AML-193 (cell line): ENCODE data around the gene PCF11.
A peak's percentile ranks its signal among the peaks of the same experiment; 100 is the strongest.

ENCODE experiments used
- DNase-seq, 2 experiments: peaks; one replicate each; lab custom pipeline; 2025; lab: John Stamatoyannopoulos, UW

The PCF11 gene

DNA sequence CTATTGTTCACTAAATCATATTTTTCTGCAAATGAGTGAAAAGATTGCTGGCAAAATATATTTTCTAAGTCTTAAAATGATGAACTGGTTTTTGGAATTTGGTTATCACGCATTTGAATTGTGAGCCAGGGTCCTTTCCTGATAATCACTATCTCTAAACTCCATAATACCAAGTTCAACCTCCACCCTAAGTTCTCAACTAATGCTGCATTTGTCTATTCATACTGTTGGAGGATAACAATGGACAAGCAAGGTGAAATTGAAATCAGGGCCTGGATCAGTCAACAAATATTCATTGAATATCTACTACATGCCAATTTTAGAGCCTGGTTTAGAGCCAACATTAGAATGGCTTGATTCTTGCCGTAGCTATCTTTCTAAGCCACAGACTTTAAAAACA is 4.7 kb upstream of the PCF11 start:
- no peak for DNase-seq

DNA sequence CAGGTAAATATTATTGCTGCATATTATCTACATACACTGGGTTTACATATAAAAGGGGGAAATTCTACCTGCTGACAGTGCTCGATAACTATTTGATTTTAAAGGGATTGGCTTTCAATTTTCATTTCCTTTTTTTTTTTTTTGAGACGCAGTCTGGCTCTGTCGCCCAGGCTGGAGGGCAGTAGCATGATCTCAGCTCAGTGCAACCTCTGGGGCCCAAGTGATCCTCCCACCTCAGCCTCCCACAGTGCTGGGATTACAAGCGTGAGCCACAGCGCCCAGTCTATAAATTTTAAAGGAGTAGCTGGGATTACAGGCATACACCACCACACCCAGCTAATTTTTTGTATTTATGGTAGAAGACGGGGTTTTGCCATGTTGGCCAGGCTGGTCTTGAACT is 3.2 kb upstream of the PCF11 start:
- DNase-seq = no peak

DNA sequence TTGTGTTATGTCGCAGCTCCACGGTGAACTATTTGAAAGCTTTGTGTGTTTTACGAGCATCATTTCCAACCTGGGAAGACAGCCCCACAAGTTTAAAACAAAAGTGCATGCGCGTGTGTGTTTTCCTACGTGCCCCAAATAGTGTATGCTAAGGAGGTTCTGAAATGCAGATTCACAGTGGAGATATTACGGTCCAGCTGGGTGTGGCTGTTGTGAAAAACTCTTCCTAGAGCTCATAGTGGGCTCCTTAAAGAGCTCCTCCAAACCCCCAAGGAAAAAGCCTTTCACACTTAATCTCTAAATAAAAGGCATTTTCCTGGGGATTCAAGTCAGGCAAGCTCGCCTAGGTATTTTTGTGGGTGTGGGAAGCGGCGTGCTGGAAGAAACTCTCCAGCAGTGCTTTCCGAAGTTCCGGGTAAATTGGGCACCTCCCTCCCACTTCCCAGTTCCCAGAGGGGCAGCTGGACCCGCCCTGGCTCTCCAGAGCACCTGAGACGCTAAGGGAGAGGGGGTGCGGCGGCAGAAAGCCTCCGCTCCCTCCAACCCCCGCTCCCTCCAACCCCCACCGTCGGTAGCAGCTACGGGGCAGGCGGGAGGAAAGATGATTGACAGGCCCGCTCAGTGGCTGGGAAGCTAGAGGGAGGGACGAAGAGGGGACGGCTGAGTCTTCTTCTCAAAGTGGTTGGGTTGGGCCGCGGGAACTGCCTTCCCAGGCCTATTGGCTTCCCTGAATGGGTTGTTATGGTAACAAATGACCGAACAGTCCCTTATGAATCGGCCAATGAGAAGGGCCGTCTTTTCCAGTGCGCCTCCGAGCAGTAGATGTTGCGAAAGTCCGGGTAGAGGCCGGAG is 561 bp upstream of the PCF11 start:
- peak; percentile 99 for DNase-seq

DNA sequence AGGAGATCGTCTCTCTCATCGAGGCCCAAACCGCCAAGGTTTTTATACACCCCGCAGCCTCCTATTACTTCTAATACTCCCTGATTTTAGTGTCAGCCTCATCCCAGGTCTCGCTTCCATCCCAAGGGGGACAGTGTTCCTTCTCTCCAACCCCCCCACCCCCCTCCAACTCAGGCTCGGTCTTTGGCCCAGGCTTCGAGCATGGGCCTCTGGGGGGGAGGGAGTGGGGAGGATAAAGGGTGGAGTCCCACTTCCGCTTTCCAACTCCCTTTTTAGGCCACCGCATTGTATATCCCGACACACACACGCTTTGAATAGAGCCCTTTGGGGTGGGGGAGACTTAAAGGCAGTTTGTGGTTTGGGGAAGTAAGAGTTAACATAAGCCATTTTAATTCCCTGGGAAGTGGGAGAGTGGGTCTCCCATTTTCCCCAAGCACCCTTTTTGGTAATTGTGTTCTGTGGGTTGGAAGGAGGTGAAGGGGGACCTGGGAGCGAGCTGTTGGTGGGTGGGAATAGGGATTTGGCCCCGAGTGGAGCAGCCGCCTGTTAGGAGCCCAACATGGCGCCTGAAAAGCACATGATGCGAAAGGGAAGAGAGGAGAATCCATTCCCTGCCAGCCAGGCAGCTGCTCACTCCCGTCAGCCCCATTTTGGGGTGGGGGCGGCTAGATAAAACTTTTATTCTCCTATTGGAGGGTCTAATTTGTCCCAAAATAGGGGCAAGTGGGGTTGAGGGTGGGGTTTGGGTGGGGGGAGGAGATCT is 844 bp downstream of the PCF11 start:
- DNase-seq = peak; percentile 52 to 67

DNA sequence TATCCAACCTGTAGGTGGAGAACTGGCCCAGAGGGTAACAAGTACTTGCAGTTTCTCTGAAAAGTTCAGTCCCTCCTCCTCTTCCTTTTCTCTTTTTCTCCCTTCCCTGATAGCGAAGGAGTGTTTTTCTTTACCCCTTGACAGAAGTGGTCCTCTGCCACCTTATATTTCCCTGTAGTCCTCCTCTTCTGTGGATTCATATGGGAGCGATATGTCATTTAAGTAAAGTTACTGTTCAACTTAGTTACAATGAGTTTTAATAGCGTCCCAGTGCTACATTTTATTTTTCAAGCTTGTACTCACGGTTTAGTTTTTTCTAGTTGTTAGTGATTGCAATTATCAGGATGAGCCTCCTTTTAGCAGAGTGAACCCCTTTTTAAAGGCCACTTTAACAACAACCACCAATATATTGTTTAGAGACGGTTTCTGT is 1.4 kb downstream of the PCF11 start:
- peak in 1 of 2 experiments; percentile 58 for DNase-seq

DNA sequence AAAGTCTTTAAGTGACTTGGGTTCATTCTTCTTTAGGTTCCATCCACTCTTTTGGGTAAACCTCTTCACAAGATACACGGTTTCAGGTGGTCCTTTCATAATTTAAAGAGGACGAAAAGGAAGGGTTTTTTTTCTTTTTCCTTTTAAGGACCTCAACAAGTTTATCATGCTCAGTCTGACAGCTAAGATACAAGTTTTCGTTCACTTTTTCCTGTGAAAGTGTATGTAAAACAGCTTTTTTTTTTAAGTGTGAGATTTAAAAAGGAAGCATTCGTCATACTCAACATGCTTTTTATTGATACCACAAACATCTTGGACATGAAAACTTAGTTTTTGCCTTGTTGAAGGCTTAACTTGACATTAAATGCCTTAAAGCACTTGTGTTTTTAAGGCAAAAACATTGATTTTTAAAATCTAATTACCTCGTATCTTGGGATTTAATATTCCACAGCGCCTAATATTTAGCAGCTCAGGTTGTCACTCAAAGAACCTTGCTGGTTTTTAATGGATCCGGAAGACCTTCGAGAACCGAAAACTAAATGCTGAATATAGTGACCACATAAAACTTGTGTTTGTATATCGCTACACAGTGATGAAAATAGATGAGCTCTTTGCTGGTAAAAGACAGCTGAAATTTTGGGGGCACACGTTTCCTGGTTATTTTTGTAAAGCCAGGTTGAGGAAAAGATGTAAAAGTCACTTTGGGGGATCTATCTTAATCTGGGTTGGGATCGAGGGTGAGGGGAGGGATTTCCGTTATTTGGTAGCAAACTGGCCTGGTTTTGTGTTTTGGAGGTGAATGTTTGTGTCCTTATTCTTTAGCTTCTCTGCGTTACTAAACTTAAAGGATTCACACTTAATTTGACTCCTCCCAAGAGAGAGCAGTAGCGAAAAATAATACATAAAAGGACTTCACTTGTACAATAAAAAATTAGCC is 2.3 kb downstream of the PCF11 start:
- DNase-seq = no peak

DNA sequence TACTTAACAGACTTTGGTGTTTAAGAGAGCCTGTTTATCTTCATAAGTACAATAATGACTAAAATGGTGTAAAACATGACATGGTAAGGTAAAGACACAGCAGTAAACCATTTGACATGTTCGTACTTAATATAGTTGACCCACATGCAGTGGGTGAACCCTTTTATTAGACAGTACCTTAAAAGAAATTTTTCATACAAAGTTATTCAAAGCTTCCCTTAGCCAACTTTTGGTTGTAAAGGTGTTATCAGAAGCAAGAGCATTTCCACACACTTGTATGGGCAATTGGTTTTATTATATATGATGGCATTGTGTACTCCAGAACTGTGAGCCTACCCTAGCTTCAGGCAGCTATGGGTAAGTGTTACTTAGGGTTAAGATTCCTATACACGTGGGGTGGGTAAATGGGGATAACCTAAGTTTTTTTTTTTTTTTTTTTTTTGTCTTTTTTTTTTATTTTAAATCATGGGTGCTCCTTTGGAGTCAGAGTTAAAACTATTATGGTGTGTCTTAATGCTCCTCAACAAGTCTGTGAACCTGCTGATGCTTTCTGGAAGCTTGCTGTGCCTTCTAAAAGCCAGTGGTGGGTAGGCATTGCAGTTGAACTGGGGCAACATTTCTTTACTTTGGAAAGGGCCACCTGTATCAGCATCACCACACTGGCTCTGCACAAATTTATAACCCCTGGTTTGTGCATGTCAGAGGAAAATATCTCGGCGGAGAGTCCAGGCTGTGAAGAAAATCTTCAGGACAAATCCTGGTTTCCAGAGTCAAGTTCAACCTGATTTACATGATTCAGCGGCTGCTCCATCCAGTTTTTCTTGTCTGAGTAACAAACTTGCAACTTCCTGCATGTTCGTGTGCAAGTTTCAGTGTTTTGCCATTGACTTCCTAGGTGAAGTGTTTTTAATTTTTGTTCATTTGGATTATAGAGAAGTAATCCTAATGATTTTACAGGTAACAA is 3.3 kb downstream of the PCF11 start:
- DNase-seq = no peak

DNA sequence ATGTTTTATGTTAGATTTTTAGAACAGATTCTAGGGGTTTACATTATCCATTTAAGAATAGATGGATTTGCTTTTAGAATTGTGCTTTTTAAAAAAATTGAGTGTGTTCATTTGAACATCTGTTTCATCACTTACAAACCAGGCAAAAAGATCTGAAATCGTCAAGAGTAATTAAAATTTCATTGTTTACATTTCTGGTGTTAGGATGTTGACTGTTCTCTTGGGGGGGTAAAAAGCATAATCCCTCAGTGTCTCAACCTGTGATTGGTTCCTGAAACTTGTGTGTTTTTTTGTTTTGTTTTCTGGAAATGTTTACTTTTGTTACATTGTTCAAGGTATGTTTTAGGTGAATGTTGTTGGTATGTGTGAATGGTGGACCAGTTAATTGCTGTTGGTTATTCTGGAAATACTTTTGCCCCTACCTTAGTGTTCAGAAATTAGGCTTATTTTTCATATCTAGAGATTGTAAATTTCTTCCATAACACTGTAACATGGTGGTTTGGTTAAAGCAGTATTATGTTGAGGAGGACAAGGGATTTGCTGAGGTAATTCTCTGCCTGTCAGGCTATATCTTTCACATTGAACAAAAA is 4.8 kb downstream of the PCF11 start:
- DNase-seq = no peak

DNA sequence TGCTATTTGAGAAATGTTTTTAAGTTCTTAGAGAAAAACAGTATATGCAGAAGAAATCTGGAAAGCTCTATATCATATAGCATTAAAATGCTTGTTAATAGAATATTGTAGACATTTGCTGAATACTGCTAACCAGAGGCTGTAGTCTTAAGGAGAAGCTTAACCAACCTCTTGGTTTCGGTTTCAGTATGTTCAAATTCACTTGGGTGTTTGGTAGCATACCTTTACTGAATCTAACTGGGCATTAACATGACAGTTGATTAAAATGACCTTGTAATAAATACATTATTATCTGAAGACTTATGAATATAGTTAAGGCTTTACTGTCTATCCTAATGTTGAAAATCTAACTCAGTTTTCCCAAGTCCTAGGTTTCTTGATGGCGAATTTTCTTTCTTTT is 5.4 kb downstream of the PCF11 start:
- DNase-seq = no peak

DNA sequence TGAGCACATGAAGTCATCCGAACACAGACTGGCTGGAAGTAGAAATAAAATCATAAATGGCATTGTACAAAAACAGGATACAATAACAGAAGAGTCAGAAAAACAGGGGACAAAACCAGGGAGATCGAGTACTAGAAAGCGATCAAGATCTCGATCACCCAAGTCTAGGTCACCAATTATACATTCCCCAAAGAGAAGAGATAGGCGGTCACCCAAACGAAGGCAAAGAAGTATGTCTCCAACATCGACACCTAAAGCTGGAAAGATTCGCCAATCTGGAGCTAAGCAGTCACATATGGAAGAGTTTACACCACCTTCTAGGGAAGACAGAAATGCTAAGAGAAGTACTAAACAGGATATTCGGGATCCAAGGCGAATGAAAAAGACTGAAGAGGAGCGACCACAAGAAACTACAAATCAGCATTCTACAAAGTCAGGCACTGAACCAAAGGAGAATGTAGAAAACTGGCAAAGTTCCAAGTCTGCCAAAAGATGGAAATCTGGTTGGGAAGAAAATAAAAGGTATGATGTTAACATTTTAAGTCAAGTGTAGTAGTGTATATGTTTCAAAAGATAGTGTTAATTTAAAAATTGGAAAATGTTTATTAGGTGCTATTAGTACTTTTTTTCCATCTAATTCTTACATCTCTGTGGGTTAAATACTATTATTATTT is 9.4 kb downstream of the PCF11 start:
- DNase-seq = no peak

DNA sequence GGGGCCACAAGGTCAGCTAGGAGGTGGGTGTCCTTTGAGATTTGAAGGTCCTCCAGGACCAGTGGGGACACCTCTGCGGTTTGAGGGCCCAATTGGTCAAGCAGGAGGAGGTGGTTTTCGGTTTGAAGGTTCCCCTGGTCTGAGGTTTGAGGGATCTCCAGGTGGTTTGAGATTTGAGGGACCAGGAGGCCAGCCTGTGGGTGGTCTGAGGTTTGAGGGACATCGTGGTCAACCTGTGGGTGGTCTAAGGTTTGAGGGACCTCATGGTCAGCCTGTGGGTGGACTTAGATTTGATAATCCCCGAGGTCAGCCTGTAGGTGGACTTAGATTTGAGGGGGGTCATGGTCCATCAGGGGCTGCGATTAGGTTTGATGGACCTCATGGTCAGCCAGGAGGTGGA is 11.8 kb downstream of the PCF11 start:
- DNase-seq = no peak

DNA sequence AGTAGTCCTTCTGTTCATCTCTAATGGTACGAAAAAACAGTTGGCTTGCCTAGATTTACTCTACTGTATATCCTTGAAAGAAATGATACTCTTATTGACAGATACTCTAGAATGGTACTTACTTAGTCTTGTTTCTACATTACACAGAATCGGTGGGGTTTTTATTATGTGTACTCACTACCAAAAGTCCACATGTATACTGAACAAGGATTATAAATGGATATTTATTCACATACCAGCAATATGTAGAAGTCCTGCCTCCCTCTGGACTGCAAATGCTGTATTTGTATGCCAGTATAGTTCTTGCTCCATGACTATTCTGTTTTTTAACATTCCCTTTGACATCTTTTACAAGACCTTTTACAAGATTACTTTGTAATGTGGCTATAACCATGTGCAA is 13.9 kb downstream of the PCF11 start:
- DNase-seq = no peak

DNA sequence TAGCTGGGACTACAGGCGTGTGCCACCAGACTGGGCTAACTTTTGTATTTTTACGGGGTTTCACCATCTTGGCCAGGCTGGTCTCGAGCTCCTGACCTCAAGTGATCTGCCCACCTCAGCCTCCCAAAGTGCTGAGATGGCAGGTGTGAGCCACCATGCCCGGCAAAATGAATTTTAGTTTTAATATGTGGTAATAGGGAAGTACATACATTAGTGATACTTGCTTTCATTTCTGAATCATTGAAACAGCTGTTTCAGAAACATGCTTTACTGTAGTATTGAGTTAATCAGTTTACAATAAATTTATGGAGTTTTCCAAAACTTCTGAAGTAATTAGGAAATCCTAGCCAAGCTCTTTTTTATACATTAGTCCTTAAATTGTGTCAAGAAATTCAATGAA is 15.6 kb downstream of the PCF11 start:
- no peak for DNase-seq

DNA sequence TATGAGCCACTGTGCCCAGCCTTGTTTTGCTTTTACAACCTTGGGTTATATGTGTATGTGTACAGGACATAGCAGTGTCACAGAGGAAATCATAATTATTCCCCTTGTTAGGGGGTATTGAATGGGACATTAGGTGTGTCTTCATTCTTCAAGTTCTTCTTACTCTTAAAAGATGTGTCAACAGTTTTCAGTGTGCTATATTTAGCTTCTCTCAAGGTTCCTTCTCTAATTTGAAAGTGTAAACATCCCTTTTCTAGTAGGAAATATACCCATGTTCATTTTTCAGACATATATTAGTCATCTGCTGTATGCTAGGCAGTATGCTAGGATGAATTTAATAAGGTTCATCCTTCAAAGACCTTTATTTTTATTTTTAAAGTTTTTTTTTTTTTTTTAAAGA is 17.1 kb downstream of the PCF11 start:
- no peak for DNase-seq

DNA sequence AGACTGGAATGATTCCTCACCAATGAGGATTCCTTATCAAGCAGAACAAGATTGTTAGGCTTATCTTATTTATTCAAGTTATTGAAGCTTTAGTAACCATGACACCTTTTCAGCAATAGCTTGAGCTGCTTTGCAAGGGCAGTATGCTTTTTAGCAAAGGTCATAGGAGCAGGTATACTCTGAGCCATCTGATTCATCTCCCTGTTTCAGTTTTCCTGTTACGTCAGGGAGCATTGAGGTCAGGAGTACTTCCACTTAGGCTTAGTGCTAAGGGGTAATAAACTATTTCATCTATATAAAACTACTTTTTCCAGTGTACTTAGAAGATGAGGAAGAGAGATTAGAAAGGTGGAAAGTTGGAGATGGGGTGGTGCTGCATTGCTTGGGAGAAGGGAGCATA is 18.9 kb downstream of the PCF11 start:
- DNase-seq = no peak

DNA sequence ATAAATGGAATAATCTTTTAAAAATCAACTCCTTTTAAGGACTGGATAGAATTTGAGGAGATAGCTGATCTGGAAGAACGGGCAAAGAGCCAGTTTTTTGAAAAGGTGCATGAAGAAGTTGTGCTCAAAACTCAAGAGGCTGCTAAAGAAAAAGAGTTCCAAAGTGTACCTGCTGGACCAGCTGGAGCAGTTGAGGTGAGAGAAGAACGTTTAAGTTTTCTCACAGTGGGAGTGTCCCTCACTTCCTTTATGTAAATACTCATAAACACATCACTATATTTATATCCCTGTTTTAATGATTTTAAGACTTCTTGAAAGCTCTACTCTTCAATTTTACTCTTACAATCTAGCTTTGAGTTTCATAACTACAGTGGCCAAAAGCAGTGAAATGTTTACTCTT is 24.9 kb downstream of the PCF11 start:
- no peak for DNase-seq

DNA sequence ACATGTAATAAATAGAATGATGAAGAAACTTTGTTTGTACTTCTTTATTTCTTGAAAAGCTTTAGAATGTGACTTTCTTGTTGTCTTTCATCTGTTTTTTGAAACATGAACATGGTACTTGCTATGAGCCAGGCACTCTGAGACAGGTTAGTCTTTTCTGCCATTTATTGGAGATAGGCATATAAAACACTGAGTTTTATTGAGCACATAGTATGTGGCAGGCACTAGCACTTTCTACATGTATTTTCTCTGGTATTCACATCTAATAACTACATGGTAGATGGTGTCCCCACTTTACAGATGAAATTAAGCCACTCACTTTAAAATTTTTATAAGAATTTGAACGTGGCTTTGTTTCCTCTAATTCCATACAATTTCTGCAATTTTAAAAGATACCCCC is 28.8 kb downstream of the PCF11 start:
- no peak for DNase-seq

DNA sequence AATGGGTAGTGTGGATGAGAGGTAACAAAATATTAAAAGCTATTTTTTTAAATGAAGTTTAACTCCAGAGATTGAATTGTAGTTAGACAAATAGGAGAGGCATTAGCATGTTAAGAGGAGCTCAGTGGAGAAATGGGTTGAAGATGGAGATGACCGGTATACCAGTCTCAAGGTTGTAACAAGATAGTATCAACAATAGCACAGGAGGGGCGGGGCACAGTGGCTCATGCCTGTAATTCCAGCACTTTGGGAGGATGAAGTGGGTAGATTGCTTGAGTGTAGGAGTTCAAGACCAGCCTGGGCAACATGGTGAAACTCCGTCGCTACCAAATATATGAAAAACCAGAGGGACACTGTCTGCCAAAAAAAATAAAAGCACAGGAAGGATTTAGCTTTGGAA is 30.5 kb downstream of the PCF11 start:
- no peak for DNase-seq

DNA sequence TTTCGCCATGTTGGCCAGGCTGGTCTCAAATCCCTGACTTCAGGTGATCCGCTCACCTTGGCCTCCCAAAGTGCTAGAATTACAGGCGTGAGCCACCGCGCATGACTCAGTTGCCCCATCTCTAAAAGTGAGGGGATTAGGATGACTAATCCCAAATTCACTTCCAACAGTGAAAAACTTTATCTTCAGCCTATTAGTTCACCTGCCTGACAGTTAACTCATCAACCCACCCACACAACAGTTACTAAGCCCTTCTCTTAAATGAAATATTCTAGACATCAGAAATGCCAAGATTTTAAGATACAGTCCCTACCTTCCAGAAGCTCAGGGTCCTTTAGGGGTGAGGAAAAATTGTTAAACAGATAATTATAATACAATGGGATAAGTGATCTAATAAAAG is 34.6 kb downstream of the PCF11 start:
- no peak for DNase-seq

DNA sequence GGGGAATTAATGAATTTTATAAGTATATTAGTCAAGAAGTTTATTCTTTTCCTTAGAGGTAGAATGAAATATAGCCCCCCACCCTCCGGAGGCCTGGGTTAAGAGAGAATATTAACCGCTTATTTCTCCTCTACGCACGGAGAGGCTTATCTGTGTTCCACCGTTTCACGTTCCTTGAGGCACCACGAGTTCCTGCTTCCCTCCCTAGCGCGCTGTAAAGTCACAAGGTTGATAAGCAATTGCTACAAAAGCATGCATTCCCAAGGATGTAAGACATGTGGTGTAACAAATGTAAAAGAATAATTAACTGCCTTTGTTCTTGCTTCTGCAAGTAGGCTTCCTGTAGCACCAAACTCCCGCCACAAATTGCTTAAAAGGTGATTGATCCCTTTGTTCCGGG is 35.1 kb downstream of the PCF11 start:
- DNase-seq = no peak
